ENCODE data around the gene ACTA2. TPM values are rescaled to one million over a fixed set of nuclear protein-coding genes. Genes with fewer than 3 reads are reported as not detected.

The ACTA2 gene
- total RNA-seq, 3 donors from 2014 or later, result 87.9 to 1,054 (median 1,036) TPM

GRCh38 chr10:88964360-88964759 is 11.8 kb upstream of the ACTA2 start:
- Histone ChIP-seq H3K27me3 (no peaks in the 10 kb centered on the region), H3K4me3 (no peak overlapping the region), H3K4me1 (no peaks in the 10 kb centered on the region), H3K9me3 (no peaks in the 10 kb centered on the region), H3K36me3 (no peaks in the 10 kb centered on the region), H3K27ac (no peak overlapping the region)
- no peak for DNase-seq (ENCODE audit: low spot score in 2 of 2)
- intact Hi-C loops (cut with DNase I; ENCODE audit: low total_unique reads), result no loop called here
- TF ChIP-seq, protein P1, sequence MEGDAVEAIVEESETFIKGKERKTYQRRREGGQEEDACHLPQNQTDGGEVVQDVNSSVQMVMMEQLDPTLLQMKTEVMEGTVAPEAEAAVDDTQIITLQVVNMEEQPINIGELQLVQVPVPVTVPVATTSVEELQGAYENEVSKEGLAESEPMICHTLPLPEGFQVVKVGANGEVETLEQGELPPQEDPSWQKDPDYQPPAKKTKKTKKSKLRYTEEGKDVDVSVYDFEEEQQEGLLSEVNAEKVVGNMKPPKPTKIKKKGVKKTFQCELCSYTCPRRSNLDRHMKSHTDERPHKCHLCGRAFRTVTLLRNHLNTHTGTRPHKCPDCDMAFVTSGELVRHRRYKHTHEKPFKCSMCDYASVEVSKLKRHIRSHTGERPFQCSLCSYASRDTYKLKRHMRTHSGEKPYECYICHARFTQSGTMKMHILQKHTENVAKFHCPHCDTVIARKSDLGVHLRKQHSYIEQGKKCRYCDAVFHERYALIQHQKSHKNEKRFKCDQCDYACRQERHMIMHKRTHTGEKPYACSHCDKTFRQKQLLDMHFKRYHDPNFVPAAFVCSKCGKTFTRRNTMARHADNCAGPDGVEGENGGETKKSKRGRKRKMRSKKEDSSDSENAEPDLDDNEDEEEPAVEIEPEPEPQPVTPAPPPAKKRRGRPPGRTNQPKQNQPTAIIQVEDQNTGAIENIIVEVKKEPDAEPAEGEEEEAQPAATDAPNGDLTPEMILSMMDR (IDR thresholded peaks at IDR 0.05), result no peak
- no peak for TF ChIP-seq POLR2A (IDR thresholded peaks at IDR 0.05)
- no peak for TF ChIP-seq POLR2AphosphoS5 (IDR thresholded peaks at IDR 0.05)

DNA sequence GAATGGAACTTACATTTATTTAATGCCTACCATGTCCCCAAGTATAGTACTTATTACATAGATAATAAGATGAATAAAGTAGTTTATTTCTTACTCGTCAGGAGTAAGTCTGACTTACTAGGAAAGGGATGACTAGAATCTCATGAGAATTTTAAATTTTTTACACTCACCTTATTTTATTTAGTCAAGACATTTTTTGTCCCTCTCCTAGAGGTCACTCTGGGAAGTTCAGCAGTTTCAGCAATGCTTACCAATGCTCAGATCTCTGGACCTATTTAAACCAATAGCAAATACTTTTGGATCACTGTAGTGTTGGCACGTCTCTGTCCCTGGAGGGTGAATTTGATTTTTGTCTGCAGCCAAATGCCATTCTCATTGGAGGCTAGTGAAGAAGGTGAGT is 10.7 kb upstream of the ACTA2 start:
- Histone ChIP-seq H3K9me3 (no peaks in the 10 kb centered on the region), H3K4me3 (no peak overlapping the region), H3K27me3 (no peaks in the 10 kb centered on the region), H3K27ac (no peak overlapping the region), H3K36me3 (no peaks in the 10 kb centered on the region), H3K4me1 (no peaks in the 10 kb centered on the region)
- intact Hi-C loops (cut with DNase I; ENCODE audit: low total_unique reads), result no loop called here
- DNase-seq (ENCODE audit: low spot score in 2 of 2), result peak in 1 of 2 donors; percentile 43
- TF ChIP-seq, protein P1 (IDR thresholded peaks at IDR 0.05), result peak in 1 of 3 donors; percentile 31
- no peak for TF ChIP-seq POLR2AphosphoS5 (IDR thresholded peaks at IDR 0.05)

DNA sequence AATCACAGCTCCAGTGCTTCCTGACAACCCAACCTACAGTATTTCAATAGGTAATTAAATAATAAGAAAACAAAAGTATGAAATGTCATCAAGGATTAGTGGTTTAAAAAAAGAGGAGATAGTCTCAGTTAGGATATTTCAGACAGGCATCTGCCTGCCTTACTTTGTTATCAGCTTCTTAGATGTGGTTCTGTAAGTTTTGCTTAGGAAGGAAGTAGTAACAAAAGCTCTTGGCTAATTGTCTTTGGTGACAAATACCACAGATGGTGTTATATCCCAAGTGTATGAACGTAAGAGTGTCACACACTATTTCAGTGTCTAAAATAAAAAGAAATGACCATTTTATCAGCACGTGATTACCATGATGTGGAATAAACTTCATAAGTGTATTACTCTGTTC is 9.8 kb upstream of the ACTA2 start:
- DNase-seq (ENCODE audit: low spot score in 2 of 2), result no peak
- H3K27me3 ChIP-seq, result no peaks in the 10 kb centered on the region
- intact Hi-C loops (cut with DNase I; ENCODE audit: low total_unique reads), result no loop called here
- no peak for TF ChIP-seq POLR2A (IDR thresholded peaks at IDR 0.05)
- TF ChIP-seq, protein P1 (IDR thresholded peaks at IDR 0.05), result no peak
- TF ChIP-seq POLR2AphosphoS5 (IDR thresholded peaks at IDR 0.05), result no peak
- no peak overlapping the region for H3K27ac ChIP-seq
- H3K36me3 ChIP-seq, result no peaks in the 10 kb centered on the region
- no peak overlapping the region for H3K4me3 ChIP-seq
- no peaks in the 10 kb centered on the region for H3K4me1 ChIP-seq
- no peaks in the 10 kb centered on the region for H3K9me3 ChIP-seq

DNA sequence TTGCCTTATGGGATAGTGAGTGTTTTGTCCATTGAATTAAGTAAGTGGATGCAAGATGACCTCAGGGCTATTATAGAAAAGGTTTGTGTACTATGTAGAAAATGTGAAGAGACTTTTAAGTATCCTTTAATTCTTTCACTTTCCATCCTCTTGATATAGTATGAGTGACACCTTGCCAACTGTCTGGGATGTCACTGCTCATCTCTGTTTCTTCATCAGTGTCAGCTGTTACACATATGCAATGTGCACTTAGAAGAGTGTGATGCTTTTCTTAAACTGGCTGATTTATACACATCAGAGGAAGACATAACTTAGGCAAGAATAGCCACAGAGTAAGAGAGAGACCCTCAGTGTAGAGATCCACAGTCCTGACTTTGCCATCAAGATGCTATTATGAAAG is 8.7 kb upstream of the ACTA2 start:
- H3K27me3 ChIP-seq, result no peaks in the 10 kb centered on the region
- H3K36me3 ChIP-seq, result no peaks in the 10 kb centered on the region
- DNase-seq (ENCODE audit: low spot score in 2 of 2), result no peak
- no peaks in the 10 kb centered on the region for H3K4me1 ChIP-seq
- no peaks in the 10 kb centered on the region for H3K9me3 ChIP-seq
- no peak for TF ChIP-seq POLR2AphosphoS5 (IDR thresholded peaks at IDR 0.05)
- TF ChIP-seq POLR2A (IDR thresholded peaks at IDR 0.05), result no peak
- TF ChIP-seq, protein P1 (IDR thresholded peaks at IDR 0.05), result no peak
- H3K4me3 ChIP-seq, result no peak overlapping the region
- no peak overlapping the region for H3K27ac ChIP-seq
- intact Hi-C loops (cut with DNase I; ENCODE audit: low total_unique reads), result no loop called here

DNA sequence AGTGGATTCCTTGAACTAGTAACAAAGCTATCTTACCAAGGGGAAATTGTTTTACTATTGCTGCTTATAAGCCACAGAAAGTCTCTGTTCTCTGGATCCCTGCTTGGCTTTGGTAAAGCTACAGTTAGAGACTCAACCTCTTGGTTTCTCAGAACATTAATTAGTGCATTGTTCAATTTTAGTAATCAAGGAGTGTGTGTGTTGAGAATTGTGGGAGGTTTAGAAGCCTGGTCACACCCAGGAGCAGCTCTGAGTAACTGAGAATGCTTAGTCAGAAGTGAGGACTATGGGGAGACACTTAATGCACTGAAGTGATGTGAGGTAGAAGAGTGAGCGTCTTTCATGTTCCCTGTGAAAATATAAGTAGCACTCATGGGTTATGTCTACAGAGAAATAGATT is 8.2 kb upstream of the ACTA2 start:
- H3K9me3 ChIP-seq, result no peaks in the 10 kb centered on the region
- H3K4me1 ChIP-seq, result no peaks in the 10 kb centered on the region
- no peak for TF ChIP-seq POLR2A (IDR thresholded peaks at IDR 0.05)
- TF ChIP-seq, protein P1 (IDR thresholded peaks at IDR 0.05), result no peak
- TF ChIP-seq POLR2AphosphoS5 (IDR thresholded peaks at IDR 0.05), result no peak
- intact Hi-C loops (cut with DNase I; ENCODE audit: low total_unique reads), result no loop called here
- no peaks in the 10 kb centered on the region for H3K27me3 ChIP-seq
- no peak for DNase-seq (ENCODE audit: low spot score in 2 of 2)
- H3K36me3 ChIP-seq, result no peaks in the 10 kb centered on the region
- no peak overlapping the region for H3K4me3 ChIP-seq
- no peak overlapping the region for H3K27ac ChIP-seq
